ENCODE results near the gene FCRL1. TPM values are rescaled to one million over a fixed set of nuclear protein-coding genes. Genes with fewer than 3 reads are reported as not detected.

FCRL1 gene
- polyA plus RNA-seq, 1 experiment = not detected

DNA sequence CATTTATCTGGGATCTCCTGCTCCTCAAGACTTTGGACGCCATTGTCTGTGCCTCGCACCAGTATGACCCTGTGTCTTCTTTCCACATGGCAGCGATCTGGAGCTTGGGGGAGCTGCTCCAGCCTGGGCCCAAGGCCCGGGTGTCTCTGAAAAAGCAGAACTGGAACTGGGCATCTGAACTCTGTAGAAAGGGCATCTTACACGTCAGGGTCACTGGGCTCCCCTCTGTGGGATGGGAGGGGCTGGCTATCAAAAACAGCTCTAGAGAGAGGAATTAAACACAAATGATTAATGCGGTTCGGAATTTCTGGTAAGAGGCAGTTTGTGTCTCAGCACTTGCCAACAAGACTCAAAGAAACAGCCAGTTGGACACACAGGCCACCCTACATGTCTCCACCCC, 16.1 kb downstream of the FCRL1 start:
- H3K9me3 ChIP-seq (ENCODE audit: control insufficient read depth, insufficient read depth, low read length) = no peaks in the 10 kb centered on the region
- no peak overlapping the region for H3K27ac ChIP-seq (ENCODE audit: low read depth, low read length)
- ChIA-PET CTCF (no interaction called here), POLR2A (no interaction called here)
- no peaks in the 10 kb centered on the region for H3K27me3 ChIP-seq (ENCODE audit: control insufficient read depth, insufficient read depth, low read length)
- no peak overlapping the region for H3K4me3 ChIP-seq (ENCODE audit: low read depth, low read length)
- DNase-seq (ENCODE audit: low read depth, low spot score) = no peak
- TF ChIP-seq, protein P1, sequence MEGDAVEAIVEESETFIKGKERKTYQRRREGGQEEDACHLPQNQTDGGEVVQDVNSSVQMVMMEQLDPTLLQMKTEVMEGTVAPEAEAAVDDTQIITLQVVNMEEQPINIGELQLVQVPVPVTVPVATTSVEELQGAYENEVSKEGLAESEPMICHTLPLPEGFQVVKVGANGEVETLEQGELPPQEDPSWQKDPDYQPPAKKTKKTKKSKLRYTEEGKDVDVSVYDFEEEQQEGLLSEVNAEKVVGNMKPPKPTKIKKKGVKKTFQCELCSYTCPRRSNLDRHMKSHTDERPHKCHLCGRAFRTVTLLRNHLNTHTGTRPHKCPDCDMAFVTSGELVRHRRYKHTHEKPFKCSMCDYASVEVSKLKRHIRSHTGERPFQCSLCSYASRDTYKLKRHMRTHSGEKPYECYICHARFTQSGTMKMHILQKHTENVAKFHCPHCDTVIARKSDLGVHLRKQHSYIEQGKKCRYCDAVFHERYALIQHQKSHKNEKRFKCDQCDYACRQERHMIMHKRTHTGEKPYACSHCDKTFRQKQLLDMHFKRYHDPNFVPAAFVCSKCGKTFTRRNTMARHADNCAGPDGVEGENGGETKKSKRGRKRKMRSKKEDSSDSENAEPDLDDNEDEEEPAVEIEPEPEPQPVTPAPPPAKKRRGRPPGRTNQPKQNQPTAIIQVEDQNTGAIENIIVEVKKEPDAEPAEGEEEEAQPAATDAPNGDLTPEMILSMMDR (IDR thresholded peaks at IDR 0.05; ENCODE audit: low read depth, low read length) = no peak

DNA sequence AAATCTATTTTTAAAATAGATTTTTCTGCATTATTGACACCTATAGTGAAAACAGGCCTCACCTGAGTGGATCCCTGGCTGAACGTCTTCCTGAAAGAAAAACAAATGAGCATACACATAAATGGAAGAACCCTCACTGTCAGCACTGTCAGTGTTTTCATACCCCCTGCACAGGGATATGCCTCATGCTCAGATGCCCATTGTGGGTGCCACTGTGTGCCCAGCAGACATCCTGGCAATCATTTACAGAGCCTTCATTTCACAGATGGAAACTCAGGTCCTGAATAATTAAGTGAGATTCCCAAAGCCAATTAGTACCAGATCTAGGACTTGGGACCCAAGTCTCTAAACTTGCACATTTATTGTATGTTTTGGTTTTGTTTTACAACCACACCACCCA, 19.9 kb downstream of the FCRL1 start:
- CTCF ChIA-PET = no interaction called here
- POLR2A ChIA-PET = no interaction called here
- DNase-seq (ENCODE audit: low read depth, low spot score) = no peak
- Histone ChIP-seq H3K27me3 (ENCODE audit: control insufficient read depth, insufficient read depth, low read length) (no peaks in the 10 kb centered on the region), H3K27ac (ENCODE audit: low read depth, low read length) (no peak overlapping the region), H3K4me3 (ENCODE audit: low read depth, low read length) (no peak overlapping the region), H3K9me3 (ENCODE audit: control insufficient read depth, insufficient read depth, low read length) (no peaks in the 10 kb centered on the region)
- TF ChIP-seq, protein P1 (IDR thresholded peaks at IDR 0.05; ENCODE audit: low read depth, low read length) = no peak

DNA sequence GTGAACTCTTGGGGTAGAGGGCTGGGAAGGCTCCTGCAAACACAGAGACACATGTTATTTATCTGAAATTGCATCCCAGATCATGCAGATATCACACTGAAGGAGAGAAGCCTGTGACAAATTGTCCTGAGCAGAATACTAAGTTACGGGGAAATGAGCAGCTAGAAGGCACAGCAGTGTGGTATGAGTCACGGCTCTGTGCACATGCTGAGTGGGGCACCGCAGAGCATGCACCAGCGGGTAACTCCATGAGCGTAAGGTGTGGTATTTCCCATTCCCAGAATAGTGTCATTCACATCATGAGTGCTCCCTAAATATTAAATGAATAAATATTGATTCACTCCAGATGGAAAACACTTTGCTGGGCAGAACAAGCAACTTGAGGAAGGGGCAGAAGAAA, 21.7 kb downstream of the FCRL1 start:
- Histone ChIP-seq H3K4me3 (ENCODE audit: low read depth, low read length) (no peak overlapping the region), H3K9me3 (ENCODE audit: control insufficient read depth, insufficient read depth, low read length) (no peaks in the 10 kb centered on the region), H3K27ac (ENCODE audit: low read depth, low read length) (no peak overlapping the region), H3K27me3 (ENCODE audit: control insufficient read depth, insufficient read depth, low read length) (no peaks in the 10 kb centered on the region)
- DNase-seq (ENCODE audit: low read depth, low spot score) = no peak
- ChIA-PET CTCF (no interaction called here), POLR2A (no interaction called here)
- TF ChIP-seq, protein P1 (IDR thresholded peaks at IDR 0.05; ENCODE audit: low read depth, low read length) = no peak

DNA sequence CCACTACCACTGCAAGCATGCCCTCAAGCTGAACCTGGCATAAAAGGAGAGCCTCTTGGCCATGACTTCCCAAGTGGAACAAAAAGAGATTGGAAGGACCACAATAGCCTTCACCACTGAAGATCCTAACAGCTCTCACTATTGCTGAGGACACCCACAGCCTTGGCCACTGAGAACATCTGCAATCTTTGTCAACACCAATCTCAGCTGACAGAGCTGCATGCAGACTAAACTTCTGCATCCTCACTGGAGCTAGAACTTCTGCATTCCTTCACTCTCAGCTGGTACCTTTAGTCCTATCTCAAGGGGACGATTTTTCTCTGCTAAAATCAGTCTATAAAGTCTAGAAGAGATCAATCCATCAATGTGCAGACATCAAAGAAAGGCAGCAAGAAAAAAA, 34.7 kb downstream of the FCRL1 start:
- TF ChIP-seq, protein P1 (IDR thresholded peaks at IDR 0.05; ENCODE audit: low read depth, low read length) = no peak
- ChIA-PET CTCF (no interaction called here), POLR2A (no interaction called here)
- no peak for DNase-seq (ENCODE audit: low read depth, low spot score)
- H3K27ac ChIP-seq (ENCODE audit: low read depth, low read length) = no peak overlapping the region
- H3K4me3 ChIP-seq (ENCODE audit: low read depth, low read length) = no peak overlapping the region
- no peaks in the 10 kb centered on the region for H3K9me3 ChIP-seq (ENCODE audit: control insufficient read depth, insufficient read depth, low read length)
- no peaks in the 10 kb centered on the region for H3K27me3 ChIP-seq (ENCODE audit: control insufficient read depth, insufficient read depth, low read length)

DNA sequence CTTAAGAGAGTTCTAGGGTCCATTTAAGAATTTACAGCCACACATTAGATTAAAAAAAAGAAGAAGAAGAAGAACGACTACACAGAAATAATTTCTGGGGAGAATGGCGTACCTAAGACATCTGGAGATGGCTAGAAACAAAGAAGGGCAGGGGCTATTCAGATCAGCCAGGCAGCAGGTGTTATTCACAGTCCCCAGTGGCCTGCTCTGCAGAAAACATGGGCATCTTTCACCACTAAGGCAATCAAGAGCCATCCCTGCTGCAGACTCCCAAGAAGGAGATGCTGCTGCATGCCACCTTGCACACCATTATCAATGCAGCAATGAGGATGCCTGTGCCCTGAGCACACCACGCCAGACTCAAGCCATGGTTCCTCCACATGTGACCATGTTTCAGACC, 35.1 kb downstream of the FCRL1 start:
- TF ChIP-seq, protein P1 (IDR thresholded peaks at IDR 0.05; ENCODE audit: low read depth, low read length) = no peak
- DNase-seq (ENCODE audit: low read depth, low spot score) = no peak
- ChIA-PET CTCF (no interaction called here), POLR2A (no interaction called here)
- H3K9me3 ChIP-seq (ENCODE audit: control insufficient read depth, insufficient read depth, low read length) = no peaks in the 10 kb centered on the region
- no peaks in the 10 kb centered on the region for H3K27me3 ChIP-seq (ENCODE audit: control insufficient read depth, insufficient read depth, low read length)
- no peak overlapping the region for H3K27ac ChIP-seq (ENCODE audit: low read depth, low read length)
- H3K4me3 ChIP-seq (ENCODE audit: low read depth, low read length) = no peak overlapping the region
